GM12878 (cell line): ENCODE data around the gene MAP2K4.

Source experiments
- CREM ChIP-seq: IDR thresholded peaks from 2 replicates; pipeline ENCODE4 v1.6.1; 2014; ENCODE audit warnings: antibody characterized with exemption, low read depth
- CTCF ChIP-seq, 3 experiments: IDR thresholded peaks in 2 of 3; conservative IDR thresholded peaks in 1 of 3; 2 replicates each; pipeline ENCODE4 v1.5.1; 2011; ENCODE audit warnings: low read depth in 3 of 3, low read length in 3 of 3, mild to moderate bottlenecking in 3 of 3, control low read depth in 2 of 3, moderate library complexity in 2 of 3, inconsistent platforms in 1 of 3, mixed read lengths in 1 of 3; ENCODE audit not compliant: control insufficient read depth in 2 of 3, insufficient read depth in 1 of 3; ENCODE audit errors: extremely low read depth in 1 of 3
- EP300 ChIP-seq, 2 experiments: fragments of 150-350 bp in 1 of 2; IDR thresholded peaks; 2 replicates each; pipeline ENCODE4 v1.6.1; 2011 to 2012; ENCODE audit warnings: low read depth in 2 of 2, low read length in 2 of 2, borderline replicate concordance in 1 of 2, improper control_type of control experiment in 1 of 2, inconsistent platforms in 1 of 2; ENCODE audit not compliant: control insufficient read depth in 1 of 2
- JUNB ChIP-seq: IDR thresholded peaks from 2 replicates; pipeline ENCODE4 v1.6.1; 2016; ENCODE audit warnings: antibody characterized with exemption, mild to moderate bottlenecking
- MAX ChIP-seq: IDR thresholded peaks from 2 replicates; pipeline ENCODE4 v1.6.1; 2012; ENCODE audit warnings: low read depth, low read length, improper control_type of control experiment
- POLR2A ChIP-seq: IDR thresholded peaks from 2 replicates; pipeline ENCODE4 v1.6.1; 2011; ENCODE audit warnings: low read depth, mild to moderate bottlenecking, low read length
- POLR2AphosphoS5 ChIP-seq: IDR thresholded peaks from 2 replicates; pipeline ENCODE4 v1.6.1; 2011; ENCODE audit warnings: mild to moderate bottlenecking, low read length, inconsistent platforms
- RAD21 ChIP-seq: IDR thresholded peaks from 2 replicates; pipeline ENCODE4 v1.6.1; 2011; ENCODE audit warnings: mild to moderate bottlenecking, low read depth, low read length, moderate library complexity; ENCODE audit not compliant: insufficient read depth
- RCOR1 ChIP-seq: conservative IDR thresholded peaks from 2 replicates; pipeline ENCODE4 v1.6.1; 2012; ENCODE audit warnings: low read depth, low read length, improper control_type of control experiment
- SMC3 ChIP-seq: IDR thresholded peaks from 2 replicates; pipeline ENCODE4 v1.6.1; 2011; ENCODE audit warnings: low read length, improper control_type of control experiment, borderline replicate concordance
- TCF7 ChIP-seq: IDR thresholded peaks from 2 replicates; pipeline ENCODE4 v1.6.1; 2014; ENCODE audit warnings: antibody characterized with exemption, borderline replicate concordance
- USF2 ChIP-seq: IDR thresholded peaks from 2 replicates; pipeline ENCODE4 v1.6.1; 2011; ENCODE audit warnings: low read depth, low read length, improper control_type of control experiment, borderline replicate concordance
- ZNF207 ChIP-seq: fragments of 450-650 bp; IDR thresholded peaks from 2 replicates; pipeline ENCODE4 v1.6.1; 2014; ENCODE audit warnings: antibody characterized with exemption, mild to moderate bottlenecking, borderline replicate concordance

- TF ChIP-seq CTCF (IDR thresholded peaks at IDR 0.05 in 2 of 3, conservative IDR thresholded peaks at IDR 0.05 in 1 of 3; ENCODE audit: control insufficient read depth in 2 of 3, extremely low read depth in 1 of 3, insufficient read depth in 1 of 3, low read depth in 3 of 3, low read length in 3 of 3), result no peak
- no peak for TF ChIP-seq SMC3
- TF ChIP-seq TCF7, result no peak
- no peak for TF ChIP-seq USF2
- no peak for TF ChIP-seq EP300 (IDR thresholded peaks at IDR 0.05; ENCODE audit: borderline replicate concordance in 1 of 2, control insufficient read depth in 1 of 2, low read depth in 2 of 2, low read length in 2 of 2)
- no peak for TF ChIP-seq JUNB
- no peak for TF ChIP-seq RAD21
- no peak for TF ChIP-seq POLR2A
- no peak for TF ChIP-seq RCOR1
- TF ChIP-seq MAX, result no peak
- no peak for TF ChIP-seq ZNF207
- TF ChIP-seq CREM, result no peak
- TF ChIP-seq POLR2AphosphoS5, result no peak
Measured at GRCh38 chr17:12043702-12044101, 23.0 kb downstream of the MAP2K4 start.
